ENCODE data around the gene NLGN1.

The NLGN1 gene

GRCh38 chr3:174094669-174095068, 697.1 kb downstream of the NLGN1 start:
- TF ChIP-seq CTCF (IDR thresholded peaks at IDR 0.05; ENCODE audit: extremely low read depth, insufficient read depth, missing control alignments): no peak

GRCh38 chr3:174097686-174098085, 700.1 kb downstream of the NLGN1 start:
- in situ Hi-C loops (cut with MboI; ENCODE audit: low pct_unique_long_range_greater_than_20kb, low sequenced_read_pairs, unreplicated experiment): no loop called here
- no peak for TF ChIP-seq CTCF (IDR thresholded peaks at IDR 0.05; ENCODE audit: extremely low read depth, insufficient read depth, missing control alignments)
- no peak for DNase-seq (ENCODE audit: low spot score)

More at GRCh38 chr3:174094669-174095068, 697.1 kb downstream of the NLGN1 start:
- DNase-seq (ENCODE audit: low spot score): no peak
- in situ Hi-C loops (cut with MboI; ENCODE audit: low pct_unique_long_range_greater_than_20kb, low sequenced_read_pairs, unreplicated experiment): no loop called here

GRCh38 chr3:174098746-174099145, 701.2 kb downstream of the NLGN1 start:
- no peak for DNase-seq (ENCODE audit: low spot score)
- in situ Hi-C loops (cut with MboI; ENCODE audit: low pct_unique_long_range_greater_than_20kb, low sequenced_read_pairs, unreplicated experiment): no loop called here
- TF ChIP-seq CTCF (IDR thresholded peaks at IDR 0.05; ENCODE audit: extremely low read depth, insufficient read depth, missing control alignments): no peak

- no peak for DNase-seq (ENCODE audit: low spot score)
- in situ Hi-C loops (cut with MboI; ENCODE audit: low pct_unique_long_range_greater_than_20kb, low sequenced_read_pairs, unreplicated experiment): no loop called here
- no peak for TF ChIP-seq CTCF (IDR thresholded peaks at IDR 0.05; ENCODE audit: extremely low read depth, insufficient read depth, missing control alignments)
Measured at GRCh38 chr3:174099724-174100123, 702.2 kb downstream of the NLGN1 start.

- DNase-seq (ENCODE audit: low spot score): no peak
- in situ Hi-C loops (cut with MboI; ENCODE audit: low pct_unique_long_range_greater_than_20kb, low sequenced_read_pairs, unreplicated experiment): no loop called here
- no peak for TF ChIP-seq CTCF (IDR thresholded peaks at IDR 0.05; ENCODE audit: extremely low read depth, insufficient read depth, missing control alignments)
Measured at GRCh38 chr3:174100744-174101143, 703.2 kb downstream of the NLGN1 start.

- DNase-seq (ENCODE audit: low spot score): no peak
- in situ Hi-C loops (cut with MboI; ENCODE audit: low pct_unique_long_range_greater_than_20kb, low sequenced_read_pairs, unreplicated experiment): no loop called here
- no peak for TF ChIP-seq CTCF (IDR thresholded peaks at IDR 0.05; ENCODE audit: extremely low read depth, insufficient read depth, missing control alignments)
Measured at GRCh38 chr3:174101244-174101643, 703.7 kb downstream of the NLGN1 start.

GRCh38 chr3:174102274-174102673, 704.7 kb downstream of the NLGN1 start:
- in situ Hi-C loops (cut with MboI; ENCODE audit: low pct_unique_long_range_greater_than_20kb, low sequenced_read_pairs, unreplicated experiment): no loop called here
- no peak for TF ChIP-seq CTCF (IDR thresholded peaks at IDR 0.05; ENCODE audit: extremely low read depth, insufficient read depth, missing control alignments)
- DNase-seq (ENCODE audit: low spot score): no peak
